ENCODE measurements around the gene PHF14.
A peak's percentile ranks its signal among the peaks of the same experiment; 100 is the strongest.
"Not testable (repeated sequence)": the region's sequence is repeated elsewhere in the genome, so short reads cannot be mapped to it uniquely, and the experiment has no call there.

PHF14 gene

GRCh38 chr7:10977113-10977512 lies 3.4 kb downstream of the PHF14 start:
- DNase-seq (ENCODE audit: insufficient read length, low spot score) (no peak), FAIRE-seq (no peak)

- DNase-seq (ENCODE audit: insufficient read length, low spot score) = no peak
- no peak for FAIRE-seq
Observed at GRCh38 chr7:10981317-10981716, 7.6 kb downstream of the PHF14 start.

- not testable (repeated sequence) for FAIRE-seq
Observed at GRCh38 chr7:10990748-10991147, 17.1 kb downstream of the PHF14 start.

GRCh38 chr7:10995482-10996166 lies 22.0 kb downstream of the PHF14 start:
- DNase-seq (ENCODE audit: insufficient read length, low spot score); FAIRE-seq: not testable (repeated sequence)

More at GRCh38 chr7:10990748-10991147, 17.1 kb downstream of the PHF14 start:
- not testable (repeated sequence) for DNase-seq (ENCODE audit: insufficient read length, low spot score)

- no peak for FAIRE-seq
- no peak for DNase-seq (ENCODE audit: insufficient read length, low spot score)
Observed at GRCh38 chr7:10998996-10999757, 25.5 kb downstream of the PHF14 start.

- FAIRE-seq (no peak), DNase-seq (ENCODE audit: insufficient read length, low spot score) (no peak)
Observed at GRCh38 chr7:11005202-11005601, 31.5 kb downstream of the PHF14 start.

GRCh38 chr7:11006291-11006690 lies 32.6 kb downstream of the PHF14 start:
- FAIRE-seq (no peak), DNase-seq (ENCODE audit: insufficient read length, low spot score) (no peak)

- no peak for DNase-seq (ENCODE audit: insufficient read length, low spot score)
- no peak for FAIRE-seq
Observed at GRCh38 chr7:11009631-11010030, 36.0 kb downstream of the PHF14 start.

GRCh38 chr7:11021468-11021867 lies 47.8 kb downstream of the PHF14 start:
- no peak for FAIRE-seq
- DNase-seq (ENCODE audit: insufficient read length, low spot score) = no peak

- peak; percentile 3 for DNase-seq (ENCODE audit: insufficient read length, low spot score)
- no peak for FAIRE-seq
Observed at GRCh38 chr7:11026452-11027359, 53.0 kb downstream of the PHF14 start.

- no peak for DNase-seq (ENCODE audit: insufficient read length, low spot score)
- FAIRE-seq = no peak
Observed at GRCh38 chr7:11035661-11036060, 62.0 kb downstream of the PHF14 start.

GRCh38 chr7:11039974-11040373 lies 66.3 kb downstream of the PHF14 start:
- DNase-seq (ENCODE audit: insufficient read length, low spot score) (no peak), FAIRE-seq (no peak)

- DNase-seq (ENCODE audit: insufficient read length, low spot score) = no peak
- FAIRE-seq = no peak
Observed at GRCh38 chr7:11054033-11054432, 80.4 kb downstream of the PHF14 start.

- FAIRE-seq (no peak), DNase-seq (ENCODE audit: insufficient read length, low spot score) (no peak)
Observed at GRCh38 chr7:11060893-11061292, 87.2 kb downstream of the PHF14 start.

GRCh38 chr7:11062110-11062509 lies 88.4 kb downstream of the PHF14 start:
- DNase-seq (ENCODE audit: insufficient read length, low spot score) (no peak), FAIRE-seq (no peak)

- DNase-seq (ENCODE audit: insufficient read length, low spot score) (no peak), FAIRE-seq (no peak)
Observed at GRCh38 chr7:11069591-11069990, 95.9 kb downstream of the PHF14 start.

- DNase-seq (ENCODE audit: insufficient read length, low spot score) = no peak
- no peak for FAIRE-seq
Observed at GRCh38 chr7:11077816-11078215, 104.1 kb downstream of the PHF14 start.

- no peak for FAIRE-seq
- no peak for DNase-seq (ENCODE audit: insufficient read length, low spot score)
Observed at GRCh38 chr7:11078247-11078834, 104.7 kb downstream of the PHF14 start.

GRCh38 chr7:11079907-11080306 lies 106.2 kb downstream of the PHF14 start:
- FAIRE-seq (no peak), DNase-seq (ENCODE audit: insufficient read length, low spot score) (no peak)

GRCh38 chr7:11082121-11082520 lies 108.4 kb downstream of the PHF14 start:
- FAIRE-seq = no peak
- no peak for DNase-seq (ENCODE audit: insufficient read length, low spot score)

Measured in HTR-8/SVneo (cell line).